ENCODE results near the gene TPCN2. TPM values are rescaled to one million over a fixed set of nuclear protein-coding genes. Genes with fewer than 3 reads are reported as not detected.

The TPCN2 gene
- total and polyA plus RNA-seq, 9 of the 15 experiments (the other 6 are each of a cell fraction or from before 2014, with no cell fraction given), result 0.66 to 10.2 (median 4.6) TPM

DNA sequence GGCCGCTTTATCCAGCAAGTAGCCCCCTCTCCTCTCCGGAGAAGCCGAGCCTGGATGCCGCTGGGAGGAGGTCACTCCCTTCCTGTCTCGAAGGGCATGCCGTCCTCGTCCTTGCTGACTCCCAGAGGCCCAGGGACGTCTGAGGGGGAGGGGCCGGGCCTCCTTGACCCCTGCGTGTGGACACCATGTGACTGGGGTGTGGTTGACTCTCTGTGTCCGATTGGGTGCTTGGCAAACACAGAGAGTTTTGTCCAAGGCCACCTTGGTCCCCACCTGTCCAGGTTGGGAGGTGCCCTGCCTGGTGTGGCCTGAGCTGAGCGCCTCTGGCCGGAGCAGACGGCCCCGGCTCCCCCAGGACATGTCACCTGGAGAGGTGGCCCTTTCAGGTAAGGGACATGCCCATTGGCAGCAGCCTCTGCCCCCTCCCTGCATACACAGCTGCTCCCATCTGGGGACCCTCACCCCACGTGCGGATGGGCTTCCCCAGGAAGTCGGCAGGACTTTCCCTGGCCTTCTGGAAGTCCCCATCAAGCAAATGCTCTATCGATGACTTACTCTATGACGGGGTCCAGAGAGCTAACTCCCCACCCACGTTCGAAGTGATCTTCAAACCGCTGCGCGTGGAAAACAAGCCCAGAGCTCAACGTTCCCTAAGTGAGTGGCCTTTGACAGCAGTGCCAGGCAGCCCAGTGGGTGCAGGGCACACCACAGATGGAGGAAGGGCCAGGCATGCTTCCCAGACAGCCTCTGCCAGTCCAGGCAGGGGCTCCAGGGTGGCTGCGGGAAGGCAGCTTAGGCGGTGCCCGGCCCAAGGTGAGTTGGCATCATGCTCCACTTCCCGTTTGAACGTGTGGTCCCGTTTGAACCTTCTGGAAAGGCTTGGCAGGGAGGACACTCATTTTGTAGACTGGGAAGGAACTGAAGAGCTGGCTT, 106.8 kb downstream of the TPCN2 start, which contains the start of gene SMIM38:
SMIM38 (plus strand) TSS at position 634 of the 933 bp plus-strand sequence. CDS start 1,912 bp downstream, outside the sequence.
- Histone ChIP-seq H3K9ac (ENCODE audit: insufficient read depth in 1 of 2, low read depth in 2 of 2, low read length in 2 of 2) (peak within 1 kb of the TSS; percentile 55 to 56), H3K27me3 (ENCODE audit: control insufficient read depth in 2 of 2, insufficient read depth in 2 of 2, low read length in 2 of 2) (peaks cover 4 to 57% of the 10 kb centered on the region in 2 experiments), H3K9me1 (ENCODE audit: control insufficient read depth, insufficient read depth, low read length) (peaks cover 4% of the 10 kb centered on the region), H3K79me2 (ENCODE audit: control insufficient read depth, insufficient read depth, low read length) (no peaks in the 10 kb centered on the region; the same call in 2 of the 3 replicates), H3K4me3 (peak within 1 kb of the TSS; percentile 11; the same call in 1 of the 2 replicates), H4K20me1 (replicated peaks; ENCODE audit: control insufficient read depth, insufficient read depth, low read length) (no peaks in the 10 kb centered on the region), H3K27ac (ENCODE audit: extremely low read depth, low read depth, low read length) (peak within 1 kb of the TSS; percentile 66), H3K4me1 (replicated peaks in 1 of 2; ENCODE audit: control insufficient read depth in 2 of 2, insufficient read depth in 2 of 2, low read length in 2 of 2) (peaks cover 31 to 36% of the 10 kb centered on the region in 2 experiments; a peak in 4 of 5 replicates), H3K36me3 (ENCODE audit: control insufficient read depth, insufficient read depth, low read length) (no peaks in the 10 kb centered on the region), H2AFZ (ENCODE audit: low read depth, low read length) (peak within 1 kb of the TSS; percentile 61), H3K4me2 (ENCODE audit: insufficient read depth, low read length) (peak within 1 kb of the TSS; percentile 68), H3K9me3 (replicated peaks; ENCODE audit: control insufficient read depth, insufficient read depth, low read depth, low read length) (no peaks in the 10 kb centered on the region)
- in situ Hi-C loops (cut with MboI) (no loop called here), intact Hi-C loops (cut with micrococcal nuclease) (no loop called here)
- BruUV-seq (replicated peaks), result no TSS peak
- ChIA-PET POLR2A (interaction anchor here (0.6 kb wide), 2 partner anchors 75 to 824 kb away, joined by 3 read pairs; no protein-coding TSS in a partner anchor), CTCF (ENCODE audit: low intra/inter-chr PET ratio) (no interaction called here)
- DNase-seq (ENCODE audit: extremely low read depth in 1 of 4, low spot score in 3 of 4) (peak; percentile 45 to 65 (median 61)), ATAC-seq (peak; percentile 55), FAIRE-seq (peak; percentile 37)
- 20% methylated on average over 32 of the region's 32 CpGs for WGBS (ENCODE audit: insufficient coverage, low coverage, missing lambda C conversion rate)
- TF ChIP-seq SIX5 (IDR thresholded peaks at IDR 0.05; ENCODE audit: borderline replicate concordance in 1 of 2, insufficient read depth in 1 of 2, low read depth in 1 of 2, low read length in 2 of 2), result no peak
- TF ChIP-seq ZNF561 (CRISPR knock-in tag; conservative IDR thresholded peaks at IDR 0.05), result no peak
- TF ChIP-seq, protein P1, sequence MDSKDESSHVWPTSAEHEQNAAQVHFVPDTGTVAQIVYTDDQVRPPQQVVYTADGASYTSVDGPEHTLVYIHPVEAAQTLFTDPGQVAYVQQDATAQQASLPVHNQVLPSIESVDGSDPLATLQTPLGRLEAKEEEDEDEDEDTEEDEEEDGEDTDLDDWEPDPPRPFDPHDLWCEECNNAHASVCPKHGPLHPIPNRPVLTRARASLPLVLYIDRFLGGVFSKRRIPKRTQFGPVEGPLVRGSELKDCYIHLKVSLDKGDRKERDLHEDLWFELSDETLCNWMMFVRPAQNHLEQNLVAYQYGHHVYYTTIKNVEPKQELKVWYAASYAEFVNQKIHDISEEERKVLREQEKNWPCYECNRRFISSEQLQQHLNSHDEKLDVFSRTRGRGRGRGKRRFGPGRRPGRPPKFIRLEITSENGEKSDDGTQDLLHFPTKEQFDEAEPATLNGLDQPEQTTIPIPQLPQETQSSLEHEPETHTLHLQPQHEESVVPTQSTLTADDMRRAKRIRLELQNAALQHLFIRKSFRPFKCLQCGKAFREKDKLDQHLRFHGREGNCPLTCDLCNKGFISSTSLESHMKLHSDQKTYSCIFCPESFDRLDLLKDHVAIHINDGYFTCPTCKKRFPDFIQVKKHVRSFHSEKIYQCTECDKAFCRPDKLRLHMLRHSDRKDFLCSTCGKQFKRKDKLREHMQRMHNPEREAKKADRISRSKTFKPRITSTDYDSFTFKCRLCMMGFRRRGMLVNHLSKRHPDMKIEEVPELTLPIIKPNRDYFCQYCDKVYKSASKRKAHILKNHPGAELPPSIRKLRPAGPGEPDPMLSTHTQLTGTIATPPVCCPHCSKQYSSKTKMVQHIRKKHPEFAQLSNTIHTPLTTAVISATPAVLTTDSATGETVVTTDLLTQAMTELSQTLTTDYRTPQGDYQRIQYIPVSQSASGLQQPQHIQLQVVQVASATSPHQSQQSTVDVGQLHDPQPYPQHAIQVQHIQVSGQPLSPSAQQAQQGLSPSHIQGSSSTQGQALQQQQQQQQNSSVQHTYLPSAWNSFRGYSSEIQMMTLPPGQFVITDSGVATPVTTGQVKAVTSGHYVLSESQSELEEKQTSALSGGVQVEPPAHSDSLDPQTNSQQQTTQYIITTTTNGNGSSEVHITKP (IDR thresholded peaks at IDR 0.05; ENCODE audit: partially characterized antibody), result no peak
- no peak for TF ChIP-seq ETV6 (IDR thresholded peaks at IDR 0.05; ENCODE audit: borderline replicate concordance in 1 of 2, low read depth in 2 of 2, low read length in 1 of 2)
- no peak for TF ChIP-seq ETV6 (CRISPR knock-in tag; IDR thresholded peaks at IDR 0.05; ENCODE audit: borderline replicate concordance)
- TF ChIP-seq ZNF354B (CRISPR knock-in tag; IDR thresholded peaks at IDR 0.05), result no peak
- no peak for TF ChIP-seq ZNF77 (CRISPR knock-in tag; IDR thresholded peaks at IDR 0.05)
- no peak for TF ChIP-seq STAT5B (CRISPR knock-in tag; IDR thresholded peaks at IDR 0.05)
- no peak for TF ChIP-seq ZNF134 (CRISPR knock-in tag; conservative IDR thresholded peaks at IDR 0.05)
- TF ChIP-seq, protein P2, sequence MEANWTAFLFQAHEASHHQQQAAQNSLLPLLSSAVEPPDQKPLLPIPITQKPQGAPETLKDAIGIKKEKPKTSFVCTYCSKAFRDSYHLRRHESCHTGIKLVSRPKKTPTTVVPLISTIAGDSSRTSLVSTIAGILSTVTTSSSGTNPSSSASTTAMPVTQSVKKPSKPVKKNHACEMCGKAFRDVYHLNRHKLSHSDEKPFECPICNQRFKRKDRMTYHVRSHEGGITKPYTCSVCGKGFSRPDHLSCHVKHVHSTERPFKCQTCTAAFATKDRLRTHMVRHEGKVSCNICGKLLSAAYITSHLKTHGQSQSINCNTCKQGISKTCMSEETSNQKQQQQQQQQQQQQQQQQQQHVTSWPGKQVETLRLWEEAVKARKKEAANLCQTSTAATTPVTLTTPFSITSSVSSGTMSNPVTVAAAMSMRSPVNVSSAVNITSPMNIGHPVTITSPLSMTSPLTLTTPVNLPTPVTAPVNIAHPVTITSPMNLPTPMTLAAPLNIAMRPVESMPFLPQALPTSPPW (CRISPR knock-in tag; IDR thresholded peaks at IDR 0.05), result no peak
- TF ChIP-seq SMAD3 (CRISPR knock-in tag; conservative IDR thresholded peaks at IDR 0.05), result no peak
- TF ChIP-seq FOXM1 (IDR thresholded peaks at IDR 0.05; ENCODE audit: low read depth), result no peak
- no peak for TF ChIP-seq FOXM1 (CRISPR knock-in tag; IDR thresholded peaks at IDR 0.05; ENCODE audit: low read depth)
- no peak for TF ChIP-seq ZNF175 (CRISPR knock-in tag; IDR thresholded peaks at IDR 0.05; ENCODE audit: low read depth)
- TF ChIP-seq CBFB (CRISPR knock-in tag; IDR thresholded peaks at IDR 0.05), result no peak
- no peak for TF ChIP-seq ZNF316 (IDR thresholded peaks at IDR 0.05)
- TF ChIP-seq SAFB (IDR thresholded peaks at IDR 0.05; ENCODE audit: borderline replicate concordance, low read depth, low read length), result no peak
- no peak for TF ChIP-seq PTRF (tag; IDR thresholded peaks at IDR 0.05)

Data from K562 (cell line).